ENCODE data around the gene GMEB1.

DNA sequence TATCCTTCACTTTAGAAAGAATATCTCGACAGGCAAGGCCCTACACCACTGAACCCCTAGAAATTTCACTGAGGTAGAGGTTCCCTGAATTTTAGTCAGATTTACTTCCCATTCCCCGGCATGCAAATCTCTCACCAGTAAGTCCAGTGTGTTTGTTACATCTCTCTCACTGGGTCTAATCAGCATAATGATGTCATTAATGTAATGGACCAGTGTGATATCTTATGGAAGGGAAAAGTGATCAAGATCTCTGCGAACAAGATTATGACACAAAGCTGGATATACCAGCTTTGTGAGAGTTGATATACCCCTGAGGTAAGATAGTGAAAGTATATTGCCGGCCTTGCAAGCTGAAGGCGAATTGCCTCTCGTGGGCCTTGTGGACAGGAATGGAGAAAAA, 12.2 kb upstream of the GMEB1 start:
- TF ChIP-seq ZNF274 (IDR thresholded peaks at IDR 0.05; ENCODE audit: low read depth, low read length) (no peak), SUZ12 (IDR thresholded peaks at IDR 0.05; ENCODE audit: extremely low read depth, insufficient read depth, insufficient read length) (no peak)

All from NT2/D1 (cell line).